PC-9 (cell line): ENCODE data around the gene XRCC6.

ENCODE experiments used
- CTCF ChIP-seq: fragments of 200-600 bp; sonication (generic); conservative IDR thresholded peaks from 2 replicates; pipeline ENCODE4 v1.6.1; 2017; ENCODE audit warnings: mixed run types, antibody characterized with exemption, mild to moderate bottlenecking, moderate library complexity
- EZH2 ChIP-seq: fragments of 200-600 bp; sonication (generic); IDR thresholded peaks from 2 replicates; pipeline ENCODE4 v1.8.0; 2017; ENCODE audit warnings: antibody characterized with exemption, low read depth

GRCh38 chr22:41660416-41660815 lies 39.3 kb downstream of the XRCC6 start:
- TF ChIP-seq EZH2 = no peak
- no peak for TF ChIP-seq CTCF
